Fibroblast of the aortic adventitia (primary cell): Measurements from ENCODE around the gene PLEK2. TPM values are rescaled to one million over a fixed set of nuclear protein-coding genes. Genes with fewer than 3 reads are reported as not detected.
A peak's percentile ranks its signal among the peaks of the same experiment; 100 is the strongest.

Source experiments
- DNase-seq: peaks from one replicate; pipeline ENCODE4 v3.0.0-alpha.2; 2010; ENCODE audit warnings: low read depth
- H3K4me3 ChIP-seq: 2 replicates; pipeline ENCODE4 v1.5.1; 2011; ENCODE audit warnings: low read depth, mild to moderate bottlenecking, control low read depth, low read length, moderate library complexity
- total RNA-seq: library from RNA; depleted of rRNA; stranded (reverse); fragments of >200 nt; gene quantifications from 2 replicates; pipeline ENCODE4 v1.2.3, GENCODE V29; 2012; ENCODE audit warnings: low replicate concordance
- TF ChIP-seq, protein P1 (sequence below): IDR thresholded peaks from 2 replicates; pipeline ENCODE4 v1.5.1; 2011; ENCODE audit warnings: mild to moderate bottlenecking, low read length, control low read depth, inconsistent platforms; ENCODE audit not compliant: insufficient read depth

Gene PLEK2
- total RNA-seq, 1 donor: 1.8 TPM

DNA sequence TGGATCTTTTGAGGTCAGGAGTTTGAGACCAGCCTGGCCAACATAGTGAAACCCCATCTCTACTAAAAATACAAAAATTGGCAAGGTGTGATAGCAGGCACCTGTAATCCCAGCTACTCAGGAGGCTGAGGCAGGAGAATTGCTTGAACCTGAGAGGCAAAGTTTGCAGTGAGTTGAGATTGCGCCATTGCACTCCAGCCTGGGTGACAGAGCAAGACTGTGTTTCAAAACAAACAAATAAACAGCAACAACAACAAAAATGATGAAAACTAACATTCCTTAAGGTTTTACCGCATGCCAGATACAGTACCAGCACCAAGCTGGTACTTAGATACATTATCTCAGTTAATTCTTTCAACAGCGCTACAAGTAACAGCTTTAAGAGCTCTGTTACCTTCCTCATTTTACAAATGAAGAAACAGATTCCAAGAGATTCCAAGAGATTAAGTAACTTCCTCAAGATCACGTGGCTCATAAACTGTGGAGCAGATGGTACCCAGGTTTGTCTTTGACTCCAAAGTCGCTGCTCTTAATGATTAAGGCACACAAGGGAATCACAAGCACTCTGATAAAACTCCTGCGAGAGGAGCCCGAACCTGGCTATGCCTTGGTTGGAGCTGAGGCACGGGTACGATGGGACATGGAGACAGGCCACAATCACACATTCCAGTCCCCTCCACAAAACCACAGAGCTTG lies 17.7 kb upstream of the PLEK2 start:
- TF ChIP-seq, protein P1, sequence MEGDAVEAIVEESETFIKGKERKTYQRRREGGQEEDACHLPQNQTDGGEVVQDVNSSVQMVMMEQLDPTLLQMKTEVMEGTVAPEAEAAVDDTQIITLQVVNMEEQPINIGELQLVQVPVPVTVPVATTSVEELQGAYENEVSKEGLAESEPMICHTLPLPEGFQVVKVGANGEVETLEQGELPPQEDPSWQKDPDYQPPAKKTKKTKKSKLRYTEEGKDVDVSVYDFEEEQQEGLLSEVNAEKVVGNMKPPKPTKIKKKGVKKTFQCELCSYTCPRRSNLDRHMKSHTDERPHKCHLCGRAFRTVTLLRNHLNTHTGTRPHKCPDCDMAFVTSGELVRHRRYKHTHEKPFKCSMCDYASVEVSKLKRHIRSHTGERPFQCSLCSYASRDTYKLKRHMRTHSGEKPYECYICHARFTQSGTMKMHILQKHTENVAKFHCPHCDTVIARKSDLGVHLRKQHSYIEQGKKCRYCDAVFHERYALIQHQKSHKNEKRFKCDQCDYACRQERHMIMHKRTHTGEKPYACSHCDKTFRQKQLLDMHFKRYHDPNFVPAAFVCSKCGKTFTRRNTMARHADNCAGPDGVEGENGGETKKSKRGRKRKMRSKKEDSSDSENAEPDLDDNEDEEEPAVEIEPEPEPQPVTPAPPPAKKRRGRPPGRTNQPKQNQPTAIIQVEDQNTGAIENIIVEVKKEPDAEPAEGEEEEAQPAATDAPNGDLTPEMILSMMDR: no peak
- no peak overlapping the region for H3K4me3 ChIP-seq
- DNase-seq: no peak

DNA sequence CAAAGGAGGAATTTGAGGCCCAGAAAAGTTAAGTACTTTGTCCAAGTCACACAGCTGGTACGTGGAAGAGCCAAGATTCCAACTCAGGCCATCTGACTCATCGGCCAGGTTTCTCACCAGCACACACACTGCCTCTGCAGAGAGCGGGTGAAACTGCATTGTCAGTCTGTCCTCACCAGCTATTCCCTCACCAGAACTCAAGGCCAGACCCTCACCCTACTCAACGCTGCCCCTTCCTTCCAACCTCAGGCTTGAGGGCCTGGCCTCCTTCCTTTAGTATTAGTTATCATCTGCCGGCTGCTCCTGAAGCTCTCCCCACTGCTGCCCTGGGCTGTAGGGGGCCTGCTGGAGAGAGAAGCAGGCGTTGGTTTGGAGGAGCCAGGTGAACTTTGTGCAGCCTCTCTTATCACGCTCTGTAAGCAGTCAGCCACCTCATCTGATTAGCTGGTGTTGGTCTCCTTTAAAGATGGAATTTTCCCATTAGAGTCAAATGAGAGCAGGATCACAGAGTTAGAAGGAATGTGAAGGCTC lies 16.6 kb upstream of the PLEK2 start:
- no peak overlapping the region for H3K4me3 ChIP-seq
- TF ChIP-seq, protein P1: peak; percentile 26
- peak; percentile 76 for DNase-seq

DNA sequence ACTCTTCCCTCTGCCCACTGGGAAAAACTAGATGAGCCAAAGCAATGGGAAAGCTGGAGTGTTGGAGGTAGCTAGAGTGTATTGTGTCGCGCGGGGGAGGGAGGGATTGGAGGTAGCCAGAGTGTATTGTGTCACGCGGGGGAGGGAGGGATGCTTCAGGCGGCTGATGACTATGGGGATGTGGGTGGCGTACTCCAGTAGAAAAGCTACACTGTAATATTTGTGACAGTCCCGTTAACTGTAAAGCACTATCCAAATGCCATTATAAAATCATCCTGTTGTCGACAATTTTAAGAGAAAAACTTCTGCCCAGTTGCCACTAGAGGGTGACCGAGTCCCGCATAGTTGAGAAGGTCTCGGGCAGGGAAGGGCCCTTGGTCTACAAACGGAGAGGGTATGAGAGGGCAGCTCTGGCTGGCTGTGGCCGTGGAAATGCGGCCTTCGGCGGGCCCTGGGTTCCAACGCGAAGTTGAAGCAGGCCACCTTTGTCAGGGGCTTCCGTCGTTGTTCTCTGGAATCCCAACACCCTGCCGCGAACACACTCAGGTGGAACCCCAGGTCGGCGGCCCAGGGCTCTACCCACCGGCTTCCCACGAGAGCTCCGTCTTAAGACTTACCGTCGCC lies 15.1 kb upstream of the PLEK2 start:
- H3K4me3 ChIP-seq: no peak overlapping the region
- TF ChIP-seq, protein P1: peak; percentile 87
- DNase-seq: peak; percentile 86

DNA sequence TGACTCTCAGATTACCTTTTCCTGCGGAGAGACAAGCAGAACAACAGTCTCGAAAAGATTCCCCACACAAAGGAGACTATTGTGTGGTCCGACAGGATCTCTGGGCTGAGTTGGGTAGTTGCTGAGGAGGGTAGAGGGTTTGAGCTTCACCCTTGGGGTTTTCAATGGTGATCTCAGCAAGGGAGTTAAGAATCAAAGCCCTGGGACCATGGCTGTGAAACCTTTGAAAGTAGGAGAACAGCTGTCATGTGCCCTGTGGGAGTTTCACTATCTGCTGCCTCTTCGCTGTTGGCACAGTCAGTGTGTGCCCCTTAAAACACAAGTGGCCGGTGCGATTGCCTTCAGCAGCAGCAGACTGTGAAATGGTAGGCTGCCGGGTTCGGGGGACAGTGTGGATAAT lies 14.2 kb upstream of the PLEK2 start:
- no peak for DNase-seq
- TF ChIP-seq, protein P1: no peak
- no peak overlapping the region for H3K4me3 ChIP-seq

DNA sequence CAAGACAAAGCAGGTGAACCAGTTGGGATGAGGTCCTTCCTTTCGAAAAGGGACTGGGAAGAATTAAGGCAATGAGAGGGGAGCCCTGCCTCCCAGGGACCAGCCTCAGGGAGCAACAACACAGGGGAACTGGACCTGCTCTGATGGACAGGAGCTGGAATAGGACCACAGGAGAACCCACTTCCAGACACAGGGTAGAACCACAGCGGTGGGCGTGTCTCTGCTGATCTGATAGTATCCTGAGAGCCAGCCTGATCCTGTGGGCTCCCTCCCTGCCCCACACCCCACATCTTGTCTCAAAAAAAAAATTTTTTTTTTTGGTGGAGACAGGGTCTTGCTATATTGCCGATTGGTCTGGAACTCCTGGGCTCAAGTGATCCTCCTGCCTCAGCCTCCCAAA lies 13.6 kb upstream of the PLEK2 start:
- TF ChIP-seq, protein P1: no peak
- H3K4me3 ChIP-seq: no peak overlapping the region
- no peak for DNase-seq

DNA sequence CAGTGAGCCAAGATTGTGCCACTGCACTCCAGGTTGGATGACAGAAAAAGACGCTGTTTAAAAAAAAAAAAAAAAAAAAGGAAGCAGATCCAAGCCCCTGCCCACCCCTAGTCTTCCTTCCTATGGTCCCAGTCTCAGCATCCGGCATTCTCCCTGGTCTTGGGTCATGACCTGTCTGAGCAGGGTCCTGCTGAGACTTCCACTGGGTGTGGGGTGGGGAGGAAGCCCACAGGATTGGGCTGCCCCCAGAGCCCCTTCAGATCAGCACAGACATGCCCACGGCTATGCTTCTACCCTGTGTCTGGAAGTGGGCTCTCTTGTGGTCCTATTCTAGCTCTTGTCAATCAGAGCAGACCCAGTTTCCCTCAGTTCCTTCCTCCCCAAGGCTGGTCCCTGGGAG lies 12.6 kb upstream of the PLEK2 start:
- DNase-seq: no peak
- TF ChIP-seq, protein P1: no peak
- no peak overlapping the region for H3K4me3 ChIP-seq
